ENCODE data around the gene OGG1. TPM values are rescaled to one million over a fixed set of nuclear protein-coding genes. Genes with fewer than 3 reads are reported as not detected.

Gene OGG1
- total RNA-seq, 2 donors from 2014 or later, result 23.8 to 25.0 TPM

GRCh38 chr3:9797196-9797945, 47.6 kb downstream of the OGG1 start:
- ATAC-seq, result no peak
- intact Hi-C loops (cut with DNase I, micrococcal nuclease), result no loop called here
- no peak for DNase-seq

- no peak for DNase-seq
- intact Hi-C loops (cut with DNase I, micrococcal nuclease), result no loop called here
- ATAC-seq, result peak; percentile 50
These were observed 50.8 kb downstream of the OGG1 start for GRCh38 chr3:9800529-9800928.

GRCh38 chr3:9803494-9803893, 53.7 kb downstream of the OGG1 start:
- no peak for DNase-seq
- ATAC-seq, result no peak
- intact Hi-C loops (cut with DNase I, micrococcal nuclease), result no loop called here

GRCh38 chr3:9804996-9805395, 55.2 kb downstream of the OGG1 start:
- intact Hi-C loops (cut with DNase I, micrococcal nuclease), result no loop called here
- DNase-seq (no peak), ATAC-seq (no peak)

- DNase-seq (no peak), ATAC-seq (no peak)
- intact Hi-C loops (cut with DNase I, micrococcal nuclease), result no loop called here
These were observed 56.4 kb downstream of the OGG1 start for GRCh38 chr3:9806137-9806536.

Other genes starting within 250 kb of the OGG1 start
- under 1 TPM; 0.70 to 0.73 TPM for gene LHFPL4, start 196.1 kb upstream of the OGG1 start, total RNA-seq
- 10 to 100 TPM; 38.1 to 44.5 TPM for gene MTMR14, start 100.4 kb upstream of the OGG1 start, total RNA-seq
- gene CPNE9, start 46.1 kb upstream of the OGG1 start, total RNA-seq, result not detected
- gene BRPF1, start 18.2 kb upstream of the OGG1 start, total RNA-seq, result 10 to 100 TPM; 14.0 to 15.9 TPM
- 10 to 100 TPM in 1 of 2 donors, 1 to 10 TPM in 1; 8.2 to 10.9 TPM for gene CAMK1, start 20.0 kb downstream of the OGG1 start, total RNA-seq
- gene TADA3, start 42.5 kb downstream of the OGG1 start, total RNA-seq, result 10 to 100 TPM; 54.1 to 67.0 TPM
- 100 to 1,000 TPM; 215 to 222 TPM for gene ARPC4, start 43.1 kb downstream of the OGG1 start, total RNA-seq
- gene TTLL3, start 60.3 kb downstream of the OGG1 start, total RNA-seq, result 10 to 100 TPM; 40.2 to 47.1 TPM
- 10 to 100 TPM; 27.3 to 29.9 TPM for gene RPUSD3, start 94.1 kb downstream of the OGG1 start, total RNA-seq
- gene CIDEC, start 130.3 kb downstream of the OGG1 start, total RNA-seq, result 10 to 100 TPM; 24.6 to 26.2 TPM
- 10 to 100 TPM; 40.9 to 41.7 TPM for gene JAGN1, start 140.7 kb downstream of the OGG1 start, total RNA-seq
- gene IL17RE, start 152.9 kb downstream of the OGG1 start, total RNA-seq, result 10 to 100 TPM; 87.3 to 88.7 TPM
- gene IL17RC, start 167.1 kb downstream of the OGG1 start, total RNA-seq, result 10 to 100 TPM; 33.4 to 37.8 TPM
- gene CRELD1, start 183.9 kb downstream of the OGG1 start, total RNA-seq, result 10 to 100 TPM; 18.8 to 23.8 TPM
- 1 to 10 TPM; 1.1 to 1.2 TPM for gene PRRT3, start 202.5 kb downstream of the OGG1 start, total RNA-seq
- 10 to 100 TPM; 82.5 to 88.5 TPM for gene EMC3, start 236.9 kb downstream of the OGG1 start, total RNA-seq